Ascending aorta (tissue), 2 donors: ENCODE measurements around the gene UBE2B. TPM values are rescaled to one million over a fixed set of nuclear protein-coding genes. Genes with fewer than 3 reads are reported as not detected.

Experiments used
- DNase-seq, 2 donors: peaks; one replicate each; pipeline ENCODE4 v3.0.0-alpha.2; 2019; ENCODE audit warnings: low spot score in 2 of 2
- H3K27ac ChIP-seq, 2 donors: fragments of 200-600 bp; sonication (generic); one replicate each; pipeline ENCODE4 v1.5.1; 2016 to 2017; ENCODE audit warnings: mild to moderate bottlenecking in 1 of 2
- H3K27me3 ChIP-seq: fragments of 200-600 bp; sonication (generic); one replicate; pipeline ENCODE4 v1.5.1; 2017
- H3K36me3 ChIP-seq, 2 donors: fragments of 200-600 bp; sonication (generic); one replicate each; pipeline ENCODE4 v1.5.1; 2016
- H3K4me1 ChIP-seq, 2 donors: fragments of 200-600 bp; sonication (generic); one replicate each; pipeline ENCODE4 v1.5.1; 2016 to 2017; ENCODE audit warnings: mild to moderate bottlenecking in 1 of 2
- H3K4me3 ChIP-seq, 2 donors: fragments of 200-600 bp; sonication (generic); one replicate each; pipeline ENCODE4 v1.5.1; 2016 to 2017; ENCODE audit warnings: mild to moderate bottlenecking in 1 of 2
- H3K9me3 ChIP-seq, 2 donors: fragments of 200-600 bp; sonication (generic); one replicate each; pipeline ENCODE4 v1.5.1; 2016
- intact Hi-C: fragments of 100-400 bp; cut with DNase I; formaldehyde crosslinking; loops from one replicate; pipeline ENCODE4 v1.15.1; 2023
- total RNA-seq: library from RNA; depleted of rRNA; stranded (reverse); fragments of >200 nt; gene quantifications from one replicate; pipeline ENCODE4 v1.1.0, GENCODE V29; 2016
- TF ChIP-seq, protein P1 (sequence below), 3 experiments: fragments of 200-600 bp in 2 of 3; fragments of 450-650 bp in 1 of 3; sonication (generic) in 2 of 3; IDR thresholded peaks; one replicate each; pipeline ENCODE4 v1.5.1; 2016 to 2019; ENCODE audit warnings: antibody characterized with exemption in 3 of 3, mild to moderate bottlenecking in 1 of 3, moderate library complexity in 1 of 3

The UBE2B gene
- total RNA-seq, 1 donor from 2014 or later: 42.6 TPM

DNA sequence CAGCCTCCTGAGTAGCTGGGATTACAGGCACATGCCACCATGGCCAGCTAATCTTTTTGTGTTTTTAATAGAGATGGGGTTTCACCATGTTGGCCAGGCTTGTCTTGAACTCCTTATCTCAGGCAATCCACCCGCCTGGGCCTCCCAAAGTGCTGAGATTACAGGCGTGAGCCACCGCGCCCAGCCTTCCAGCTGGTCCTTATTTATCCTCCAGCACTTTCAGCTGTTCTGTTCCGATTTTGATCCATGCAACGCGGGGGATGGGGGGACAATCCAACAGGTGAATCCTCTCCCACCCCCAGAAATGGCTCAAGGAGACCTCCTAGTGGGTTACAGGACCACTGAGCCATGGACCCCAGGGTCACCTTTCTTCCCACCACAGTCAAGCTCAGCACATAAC is 55.0 kb downstream of the UBE2B start:
- H3K9me3 ChIP-seq: no peaks in the 10 kb centered on the region
- no peaks in the 10 kb centered on the region for H3K36me3 ChIP-seq
- H3K4me3 ChIP-seq: no peak overlapping the region
- intact Hi-C loops: no loop called here
- DNase-seq: no peak
- H3K27me3 ChIP-seq: no peaks in the 10 kb centered on the region
- H3K27ac ChIP-seq: no peak overlapping the region
- H3K4me1 ChIP-seq: no peaks in the 10 kb centered on the region
- TF ChIP-seq, protein P1, sequence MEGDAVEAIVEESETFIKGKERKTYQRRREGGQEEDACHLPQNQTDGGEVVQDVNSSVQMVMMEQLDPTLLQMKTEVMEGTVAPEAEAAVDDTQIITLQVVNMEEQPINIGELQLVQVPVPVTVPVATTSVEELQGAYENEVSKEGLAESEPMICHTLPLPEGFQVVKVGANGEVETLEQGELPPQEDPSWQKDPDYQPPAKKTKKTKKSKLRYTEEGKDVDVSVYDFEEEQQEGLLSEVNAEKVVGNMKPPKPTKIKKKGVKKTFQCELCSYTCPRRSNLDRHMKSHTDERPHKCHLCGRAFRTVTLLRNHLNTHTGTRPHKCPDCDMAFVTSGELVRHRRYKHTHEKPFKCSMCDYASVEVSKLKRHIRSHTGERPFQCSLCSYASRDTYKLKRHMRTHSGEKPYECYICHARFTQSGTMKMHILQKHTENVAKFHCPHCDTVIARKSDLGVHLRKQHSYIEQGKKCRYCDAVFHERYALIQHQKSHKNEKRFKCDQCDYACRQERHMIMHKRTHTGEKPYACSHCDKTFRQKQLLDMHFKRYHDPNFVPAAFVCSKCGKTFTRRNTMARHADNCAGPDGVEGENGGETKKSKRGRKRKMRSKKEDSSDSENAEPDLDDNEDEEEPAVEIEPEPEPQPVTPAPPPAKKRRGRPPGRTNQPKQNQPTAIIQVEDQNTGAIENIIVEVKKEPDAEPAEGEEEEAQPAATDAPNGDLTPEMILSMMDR (IDR thresholded peaks at IDR 0.05): no peak

DNA sequence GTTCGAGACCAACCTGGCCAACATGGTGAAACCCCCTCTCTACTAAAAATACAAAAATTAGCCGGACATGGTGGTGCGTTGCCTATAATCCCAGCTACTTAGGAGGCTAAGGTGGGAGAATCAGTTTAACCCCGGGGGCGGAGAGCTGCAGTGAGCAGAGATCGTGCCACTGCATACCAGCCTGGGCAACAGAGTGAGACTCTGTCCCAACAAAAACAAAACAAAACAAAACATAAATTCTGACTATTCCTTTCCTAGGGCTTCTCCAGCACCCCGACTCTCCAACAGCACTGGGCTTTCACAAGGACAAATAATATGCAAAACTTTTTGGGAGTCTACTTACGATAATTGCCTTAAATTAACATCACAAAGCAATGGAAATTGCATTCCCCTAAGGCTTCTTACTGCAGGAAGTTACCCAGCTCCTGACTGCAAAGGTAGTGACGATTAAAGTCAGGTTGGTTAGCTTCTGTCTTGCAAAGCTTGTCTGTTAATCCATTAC is 56.2 kb downstream of the UBE2B start:
- no peak overlapping the region for H3K4me3 ChIP-seq
- H3K27ac ChIP-seq: no peak overlapping the region
- no peaks in the 10 kb centered on the region for H3K36me3 ChIP-seq
- TF ChIP-seq, protein P1 (IDR thresholded peaks at IDR 0.05): no peak
- H3K4me1 ChIP-seq: no peaks in the 10 kb centered on the region
- no peak for DNase-seq
- no peaks in the 10 kb centered on the region for H3K27me3 ChIP-seq
- intact Hi-C loops: no loop called here
- H3K9me3 ChIP-seq: no peaks in the 10 kb centered on the region

DNA sequence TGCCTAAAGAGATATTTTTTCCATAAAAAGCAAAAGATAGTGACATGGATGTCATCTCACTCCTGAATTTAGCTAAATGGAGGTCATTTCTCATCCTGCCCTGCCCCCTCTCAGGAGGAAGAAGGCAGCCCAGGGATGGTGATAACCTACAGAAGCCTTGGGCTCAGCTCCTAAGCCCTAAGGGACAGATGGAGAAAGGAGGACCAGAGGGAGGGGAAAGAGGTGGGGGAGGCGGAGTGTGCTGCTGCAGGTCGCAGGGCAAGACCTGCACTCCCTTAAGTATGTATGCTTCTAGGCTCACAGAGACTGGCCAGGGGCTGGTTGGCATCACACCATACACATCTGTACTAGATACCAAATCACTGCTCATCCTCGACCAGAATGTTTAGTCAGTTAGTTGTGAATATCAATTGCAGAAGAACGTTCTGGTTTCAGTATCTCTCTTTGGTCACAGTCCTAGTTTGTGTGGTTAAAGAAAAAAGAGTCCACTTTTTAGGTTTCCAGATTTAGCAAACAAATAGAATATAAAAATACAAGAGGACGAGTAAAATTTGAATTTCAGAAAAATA is 58.7 kb downstream of the UBE2B start:
- H3K9me3 ChIP-seq: no peaks in the 10 kb centered on the region
- no peak for DNase-seq
- H3K4me3 ChIP-seq: no peak overlapping the region
- H3K36me3 ChIP-seq: no peaks in the 10 kb centered on the region
- intact Hi-C loops: no loop called here
- TF ChIP-seq, protein P1 (IDR thresholded peaks at IDR 0.05): no peak
- H3K4me1 ChIP-seq: no peaks in the 10 kb centered on the region
- H3K27ac ChIP-seq: no peak overlapping the region
- H3K27me3 ChIP-seq: no peaks in the 10 kb centered on the region

DNA sequence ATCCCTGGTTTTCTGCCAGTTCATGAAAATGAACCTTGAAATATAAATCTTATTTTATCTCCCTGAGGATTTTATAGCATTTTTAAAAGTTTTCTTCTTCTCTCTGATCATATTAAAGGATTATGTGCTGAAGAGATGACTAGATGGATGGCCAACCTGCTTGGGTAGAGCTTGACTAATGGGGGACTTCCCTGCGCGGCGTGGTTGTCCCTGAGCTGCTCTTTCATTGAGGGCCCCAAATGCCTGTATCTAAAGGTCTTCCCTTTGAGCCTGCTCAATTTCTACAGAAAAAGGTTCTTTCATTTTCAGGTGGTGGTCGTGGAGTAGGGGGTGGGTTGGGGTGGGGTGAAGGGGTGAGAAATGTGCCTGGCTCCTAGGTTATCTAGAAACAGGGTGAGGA is 60.8 kb downstream of the UBE2B start:
- TF ChIP-seq, protein P1 (IDR thresholded peaks at IDR 0.05): no peak
- Histone ChIP-seq H3K4me3 (no peak overlapping the region), H3K9me3 (no peaks in the 10 kb centered on the region), H3K36me3 (no peaks in the 10 kb centered on the region), H3K27me3 (no peaks in the 10 kb centered on the region), H3K4me1 (peaks cover 0 to 4% of the 10 kb centered on the region in 2 donors), H3K27ac (no peak overlapping the region)
- DNase-seq: no peak
- intact Hi-C loops: no loop called here

DNA sequence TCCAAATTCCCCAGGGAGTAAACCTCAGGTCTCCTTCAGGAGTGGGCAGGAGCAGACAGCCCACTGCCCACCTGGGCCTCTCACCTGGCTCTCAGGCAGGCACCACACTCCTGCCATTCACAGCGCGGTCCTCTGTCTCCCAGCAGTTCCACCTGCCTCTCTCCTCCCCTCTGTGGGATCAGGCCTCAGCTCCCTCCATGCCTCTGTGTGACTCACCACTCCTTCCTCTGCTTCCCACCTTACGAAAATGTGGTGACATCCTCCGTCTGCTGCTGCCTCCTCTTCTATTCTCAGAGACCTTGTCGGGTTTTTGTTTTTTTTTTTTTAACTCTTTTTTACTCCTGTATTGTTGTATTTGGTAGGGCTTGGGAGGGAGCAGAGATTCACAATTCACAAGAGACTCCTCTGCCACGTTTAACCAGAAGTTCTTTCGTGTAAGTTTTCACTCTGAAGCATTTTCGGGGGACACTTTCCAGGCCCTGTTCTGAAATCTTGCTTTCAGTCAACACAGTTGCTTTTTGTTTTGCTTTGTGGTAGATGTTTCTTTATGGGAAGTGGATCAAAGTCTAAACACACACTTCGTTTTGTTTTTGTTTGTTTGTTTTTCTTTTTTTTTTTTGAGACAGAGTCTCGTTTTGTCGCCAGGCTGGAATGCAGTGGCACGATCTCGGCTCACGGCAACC is 61.4 kb downstream of the UBE2B start:
- no peak overlapping the region for H3K4me3 ChIP-seq
- intact Hi-C loops: no loop called here
- no peaks in the 10 kb centered on the region for H3K36me3 ChIP-seq
- H3K9me3 ChIP-seq: no peaks in the 10 kb centered on the region
- TF ChIP-seq, protein P1 (IDR thresholded peaks at IDR 0.05): no peak
- no peak overlapping the region for H3K27ac ChIP-seq
- H3K4me1 ChIP-seq: peaks cover 0 to 5% of the 10 kb centered on the region in 2 donors
- no peaks in the 10 kb centered on the region for H3K27me3 ChIP-seq
- DNase-seq: no peak
